A673 (cell line): Measurements from ENCODE around the gene SH3RF1. TPM values are rescaled to one million over a fixed set of nuclear protein-coding genes. Genes with fewer than 3 reads are reported as not detected.
"Not testable (repeated sequence)": the region's sequence is repeated elsewhere in the genome, so short reads cannot be mapped to it uniquely, and the experiment has no call there.

Experiments
- BruUV-seq: library from RNA; stranded (reverse); fragments of 400-500 nt; replicated peaks from 2 replicates; lab custom pipeline; 2021; lab: Mats Ljungman, UMichigan
- CTCF ChIA-PET: fragments of 300-600 bp; sonication (Branson Sonifier 250); formaldehyde crosslinking; loops from one replicate; lab custom pipeline; 2022; ENCODE audit warnings: antibody characterized with exemption; lab: Charles Lee
- POLR2A ChIA-PET: fragments of 300-600 bp; sonication (Branson Sonifier 250); formaldehyde crosslinking; loops from one replicate; lab custom pipeline; 2022; ENCODE audit warnings: antibody characterized with exemption; ENCODE audit not compliant: low non-redundant PET; lab: Charles Lee
- DNase-seq: peaks from one replicate; pipeline ENCODE4 v3.0.0-alpha.2; 2015; ENCODE audit warnings: low spot score
- H3K27ac ChIP-seq: fragments of 200-600 bp; sonication (generic); 2 replicates; pipeline ENCODE4 v1.5.1; 2016; ENCODE audit warnings: mixed run types, low read depth, mild to moderate bottlenecking, mixed read lengths, antibody characterized with exemption, low read length; ENCODE audit not compliant: poor library complexity, severe bottlenecking
- H3K27me3 ChIP-seq: fragments of 200-600 bp; sonication (generic); replicated peaks from 2 replicates; pipeline ENCODE4 v1.6.1; 2017; ENCODE audit warnings: mixed run types, low read depth, mild to moderate bottlenecking, mixed read lengths, antibody characterized with exemption, low read length; ENCODE audit not compliant: insufficient read depth, poor library complexity
- H3K36me3 ChIP-seq: fragments of 200-600 bp; sonication (generic); 2 replicates; pipeline ENCODE4 v1.6.1; 2016; ENCODE audit warnings: mixed run types, mild to moderate bottlenecking, mixed read lengths, antibody characterized with exemption, low read length; ENCODE audit not compliant: insufficient read depth, poor library complexity, severe bottlenecking
- H3K4me1 ChIP-seq: fragments of 200-600 bp; sonication (generic); 2 replicates; pipeline ENCODE4 v1.6.1; 2017; ENCODE audit warnings: mixed run types, mild to moderate bottlenecking, mixed read lengths, antibody characterized with exemption, low read length; ENCODE audit not compliant: insufficient read depth, poor library complexity, severe bottlenecking
- H3K4me3 ChIP-seq: fragments of 200-600 bp; sonication (generic); 2 replicates; pipeline ENCODE4 v1.5.1; 2016; ENCODE audit warnings: low read depth, mixed run types, mild to moderate bottlenecking, mixed read lengths, low read length; ENCODE audit not compliant: poor library complexity, severe bottlenecking
- H3K9me3 ChIP-seq: fragments of 200-600 bp; sonication (generic); 2 replicates; pipeline ENCODE4 v1.6.1; 2016; ENCODE audit warnings: mixed run types, low read depth, mild to moderate bottlenecking, mixed read lengths, antibody characterized with exemption, low read length; ENCODE audit not compliant: poor library complexity, severe bottlenecking
- EZH2 ChIP-seq: fragments of 200-600 bp; sonication (generic); IDR thresholded peaks from 2 replicates; pipeline ENCODE4 v1.6.1; 2017; ENCODE audit warnings: borderline replicate concordance, low read depth, mild to moderate bottlenecking, mixed read lengths, antibody characterized with exemption, low read length; ENCODE audit not compliant: poor library complexity, severe bottlenecking
- intact Hi-C: fragments of 100-400 bp; cut with micrococcal nuclease; formaldehyde crosslinking; loops from one replicate; pipeline ENCODE4 v1.10.0; 2022; ENCODE audit not compliant: unreplicated experiment
- total RNA-seq: library from RNA; stranded (reverse); gene quantifications from 2 replicates; pipeline ENCODE4 v1.2.3, GENCODE V29; 2021
- TF ChIP-seq, protein P1 (sequence below): fragments of 300-800, 200-600 bp; sonication (generic); conservative IDR thresholded peaks from 2 replicates; pipeline ENCODE4 v1.5.1; 2017; ENCODE audit warnings: low read depth, mild to moderate bottlenecking, antibody characterized with exemption, low read length, moderate library complexity, mixed read lengths

SH3RF1 gene
- total RNA-seq, 1 experiment from 2014 or later: 15.3 TPM

DNA sequence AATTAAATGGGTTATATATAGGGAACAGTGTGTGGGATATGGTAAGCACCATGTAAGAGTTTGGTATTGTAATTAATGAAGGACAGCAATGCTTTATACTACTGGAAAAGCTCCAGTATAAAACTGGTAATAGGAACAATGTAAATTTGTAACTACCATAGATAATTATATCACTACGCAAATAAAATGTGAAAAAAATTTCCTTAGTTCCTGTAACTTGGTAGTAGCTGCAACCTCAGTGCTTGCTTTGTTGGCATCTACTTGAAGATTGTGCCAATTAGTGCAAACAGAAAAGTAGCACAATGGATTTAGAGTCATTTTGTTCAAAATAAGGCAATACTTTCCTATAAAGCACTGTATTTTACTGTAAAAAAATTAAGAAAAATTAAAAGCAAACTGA is 34.4 kb upstream of the SH3RF1 start:
- POLR2A ChIA-PET: no interaction called here
- Histone ChIP-seq H3K9me3 (no peaks in the 10 kb centered on the region), H3K27me3 (no peaks in the 10 kb centered on the region), H3K4me1 (no peaks in the 10 kb centered on the region), H3K4me3 (no peak overlapping the region), H3K27ac (no peak overlapping the region), H3K36me3 (no peaks in the 10 kb centered on the region)
- TF ChIP-seq, protein P1, sequence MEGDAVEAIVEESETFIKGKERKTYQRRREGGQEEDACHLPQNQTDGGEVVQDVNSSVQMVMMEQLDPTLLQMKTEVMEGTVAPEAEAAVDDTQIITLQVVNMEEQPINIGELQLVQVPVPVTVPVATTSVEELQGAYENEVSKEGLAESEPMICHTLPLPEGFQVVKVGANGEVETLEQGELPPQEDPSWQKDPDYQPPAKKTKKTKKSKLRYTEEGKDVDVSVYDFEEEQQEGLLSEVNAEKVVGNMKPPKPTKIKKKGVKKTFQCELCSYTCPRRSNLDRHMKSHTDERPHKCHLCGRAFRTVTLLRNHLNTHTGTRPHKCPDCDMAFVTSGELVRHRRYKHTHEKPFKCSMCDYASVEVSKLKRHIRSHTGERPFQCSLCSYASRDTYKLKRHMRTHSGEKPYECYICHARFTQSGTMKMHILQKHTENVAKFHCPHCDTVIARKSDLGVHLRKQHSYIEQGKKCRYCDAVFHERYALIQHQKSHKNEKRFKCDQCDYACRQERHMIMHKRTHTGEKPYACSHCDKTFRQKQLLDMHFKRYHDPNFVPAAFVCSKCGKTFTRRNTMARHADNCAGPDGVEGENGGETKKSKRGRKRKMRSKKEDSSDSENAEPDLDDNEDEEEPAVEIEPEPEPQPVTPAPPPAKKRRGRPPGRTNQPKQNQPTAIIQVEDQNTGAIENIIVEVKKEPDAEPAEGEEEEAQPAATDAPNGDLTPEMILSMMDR: no peak
- TF ChIP-seq EZH2: no peak
- CTCF ChIA-PET: no interaction called here
- intact Hi-C loops: no loop called here
- no peak for DNase-seq
- BruUV-seq: no TSS peak

DNA sequence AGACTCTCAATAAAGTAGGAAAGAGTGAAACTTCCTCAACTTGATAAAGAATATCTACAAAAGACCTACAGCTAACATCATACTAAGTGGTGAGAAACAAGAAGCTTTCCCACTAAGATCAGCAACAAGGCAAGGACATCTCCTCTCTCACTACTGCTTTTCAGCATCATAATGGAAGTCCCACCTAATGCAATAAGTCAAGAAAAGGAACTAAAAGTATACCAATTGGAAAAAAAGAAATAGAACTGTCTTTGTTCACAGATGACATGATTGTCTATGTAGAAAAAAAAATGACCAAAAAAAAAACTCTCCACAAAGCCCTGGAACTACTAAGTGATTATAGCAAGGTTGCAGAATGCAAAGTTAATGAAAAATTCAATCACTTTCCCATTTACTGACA is 25.1 kb upstream of the SH3RF1 start:
- intact Hi-C loops: no loop called here

DNA sequence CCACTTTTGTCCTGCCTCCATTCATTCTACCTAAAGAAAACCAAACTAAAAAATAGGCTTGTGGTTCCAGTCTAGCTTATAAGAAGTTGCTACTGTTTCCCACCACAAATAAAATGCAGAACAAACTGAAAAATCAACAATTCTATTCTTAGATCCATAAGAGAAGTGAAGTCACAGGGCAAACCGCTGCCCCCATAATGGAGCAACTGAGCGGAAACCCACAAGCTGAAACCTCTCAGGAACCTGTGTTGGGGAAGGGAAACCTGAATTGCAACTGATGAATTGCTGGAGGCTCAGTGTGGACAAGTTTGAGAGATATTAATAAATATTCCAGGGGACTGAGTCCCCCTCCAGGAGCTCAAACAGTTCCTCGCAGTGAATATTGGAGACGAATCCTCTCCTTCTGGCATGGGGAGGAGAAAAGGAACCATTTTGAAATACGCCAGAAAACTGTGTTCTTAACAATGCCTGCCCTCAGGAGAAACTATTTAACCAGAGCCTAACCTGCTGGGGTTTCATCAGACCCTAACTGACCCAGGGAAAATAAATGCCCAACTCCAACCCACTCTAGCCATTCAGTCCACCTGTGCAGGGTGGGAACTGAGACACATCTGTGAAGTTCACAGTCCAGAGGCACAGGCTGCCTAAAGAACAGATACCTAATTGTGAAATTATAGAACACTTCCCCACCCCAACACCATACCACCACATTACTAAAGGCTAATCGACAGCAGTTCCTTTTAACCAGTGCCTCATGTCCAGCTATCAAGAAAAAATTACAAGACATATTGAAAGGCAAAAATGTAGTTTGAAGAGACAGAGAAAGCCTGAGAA is 22.8 kb upstream of the SH3RF1 start:
- H3K4me3 ChIP-seq: no peak overlapping the region
- DNase-seq: no peak
- H3K9me3 ChIP-seq: no peaks in the 10 kb centered on the region
- no peaks in the 10 kb centered on the region for H3K4me1 ChIP-seq
- POLR2A ChIA-PET: no interaction called here
- no peak for TF ChIP-seq EZH2
- TF ChIP-seq, protein P1: no peak
- H3K27ac ChIP-seq: no peak overlapping the region
- H3K36me3 ChIP-seq: no peaks in the 10 kb centered on the region
- CTCF ChIA-PET: no interaction called here
- no peaks in the 10 kb centered on the region for H3K27me3 ChIP-seq
- intact Hi-C loops: no loop called here
- no TSS peak for BruUV-seq

More for the DNA sequence above, 25.1 kb upstream of the SH3RF1 start:
- ChIA-PET CTCF (no interaction called here), POLR2A (no interaction called here)
- Histone ChIP-seq H3K36me3 (no peaks in the 10 kb centered on the region), H3K27ac (no peak overlapping the region), H3K9me3 (no peaks in the 10 kb centered on the region), H3K27me3 (no peaks in the 10 kb centered on the region), H3K4me1 (no peaks in the 10 kb centered on the region), H3K4me3 (no peak overlapping the region)
- TF ChIP-seq, protein P1: no peak
- no peak for TF ChIP-seq EZH2
- DNase-seq: no peak
- BruUV-seq: no TSS peak

DNA sequence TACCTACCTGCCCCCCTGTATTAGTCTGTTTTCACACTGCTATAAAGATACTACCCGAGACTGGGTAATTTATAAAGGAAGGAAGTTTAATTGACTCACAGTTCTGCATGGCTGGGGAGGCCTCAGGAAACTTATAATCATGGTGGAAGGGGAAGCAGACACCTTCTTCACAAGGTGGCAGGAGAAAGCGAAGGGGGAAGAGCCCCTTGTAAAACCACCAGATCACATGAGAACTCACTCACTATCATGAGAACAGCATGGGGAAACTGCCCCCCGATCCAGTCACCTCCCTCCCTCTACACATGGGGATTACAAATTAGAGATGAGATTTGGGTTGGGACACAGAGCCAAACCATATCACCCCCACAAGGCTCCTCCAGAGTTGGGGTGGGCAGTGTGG is 17.2 kb upstream of the SH3RF1 start:
- H3K27ac ChIP-seq, H3K9me3 ChIP-seq, CTCF ChIA-PET, H3K4me3 ChIP-seq, DNase-seq, H3K27me3 ChIP-seq, BruUV-seq, H3K36me3 ChIP-seq, H3K4me1 ChIP-seq, intact Hi-C loops, POLR2A ChIA-PET: not testable (repeated sequence)
